OCI-LY7 (cell line): ENCODE data around the gene MAB21L2.

Experiments
- EZH2phosphoT487 ChIP-seq: fragments of 200-600 bp; sonication (generic); IDR thresholded peaks from 2 replicates; pipeline ENCODE4 v1.6.1; 2018; ENCODE audit warnings: low read depth, borderline replicate concordance, mild to moderate bottlenecking, mixed run types, antibody characterized with exemption, low read length, moderate library complexity, mixed read lengths
- TF ChIP-seq, protein P1 (sequence below): fragments of 200-600 bp; sonication (generic); conservative IDR thresholded peaks from 2 replicates; pipeline ENCODE4 v1.5.1; 2014; ENCODE audit warnings: mild to moderate bottlenecking, antibody characterized with exemption, low read length, moderate library complexity, mixed read lengths

DNA sequence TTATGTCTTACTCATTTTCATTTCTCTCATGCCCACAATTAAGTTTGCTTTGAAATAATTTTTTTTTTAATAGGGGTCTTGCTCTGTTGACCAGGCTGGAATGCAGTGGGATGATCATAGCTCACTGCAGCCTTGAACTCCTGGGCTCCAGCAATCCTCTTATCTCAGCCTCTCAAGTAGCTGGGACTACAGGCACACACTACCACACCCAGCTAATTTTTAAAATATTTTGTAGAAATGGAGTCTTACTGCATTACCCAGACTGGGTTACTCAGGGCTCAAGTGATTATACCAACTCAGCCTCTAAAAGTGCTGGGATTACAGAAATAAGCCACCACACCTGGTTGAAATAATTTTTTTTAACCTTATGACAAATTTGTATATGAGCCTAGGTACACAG lies 19.2 kb upstream of the MAB21L2 start:
- TF ChIP-seq, protein P1, sequence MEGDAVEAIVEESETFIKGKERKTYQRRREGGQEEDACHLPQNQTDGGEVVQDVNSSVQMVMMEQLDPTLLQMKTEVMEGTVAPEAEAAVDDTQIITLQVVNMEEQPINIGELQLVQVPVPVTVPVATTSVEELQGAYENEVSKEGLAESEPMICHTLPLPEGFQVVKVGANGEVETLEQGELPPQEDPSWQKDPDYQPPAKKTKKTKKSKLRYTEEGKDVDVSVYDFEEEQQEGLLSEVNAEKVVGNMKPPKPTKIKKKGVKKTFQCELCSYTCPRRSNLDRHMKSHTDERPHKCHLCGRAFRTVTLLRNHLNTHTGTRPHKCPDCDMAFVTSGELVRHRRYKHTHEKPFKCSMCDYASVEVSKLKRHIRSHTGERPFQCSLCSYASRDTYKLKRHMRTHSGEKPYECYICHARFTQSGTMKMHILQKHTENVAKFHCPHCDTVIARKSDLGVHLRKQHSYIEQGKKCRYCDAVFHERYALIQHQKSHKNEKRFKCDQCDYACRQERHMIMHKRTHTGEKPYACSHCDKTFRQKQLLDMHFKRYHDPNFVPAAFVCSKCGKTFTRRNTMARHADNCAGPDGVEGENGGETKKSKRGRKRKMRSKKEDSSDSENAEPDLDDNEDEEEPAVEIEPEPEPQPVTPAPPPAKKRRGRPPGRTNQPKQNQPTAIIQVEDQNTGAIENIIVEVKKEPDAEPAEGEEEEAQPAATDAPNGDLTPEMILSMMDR: no peak
- no peak for TF ChIP-seq EZH2phosphoT487
